CD4-positive, alpha-beta T cell treated with Interleukin-6 at 100 ng/mL for 8 hours (primary cell): ENCODE results near the gene ADGRE2.
"Not testable (repeated sequence)": the region's sequence is repeated elsewhere in the genome, so short reads cannot be mapped to it uniquely, and the experiment has no call there.

Experiments
- DNase-seq: peaks from one replicate; pipeline ENCODE4 v3.0.0-alpha.2; 2020; ENCODE audit warnings: mixed read lengths, low spot score

The ADGRE2 gene

DNA sequence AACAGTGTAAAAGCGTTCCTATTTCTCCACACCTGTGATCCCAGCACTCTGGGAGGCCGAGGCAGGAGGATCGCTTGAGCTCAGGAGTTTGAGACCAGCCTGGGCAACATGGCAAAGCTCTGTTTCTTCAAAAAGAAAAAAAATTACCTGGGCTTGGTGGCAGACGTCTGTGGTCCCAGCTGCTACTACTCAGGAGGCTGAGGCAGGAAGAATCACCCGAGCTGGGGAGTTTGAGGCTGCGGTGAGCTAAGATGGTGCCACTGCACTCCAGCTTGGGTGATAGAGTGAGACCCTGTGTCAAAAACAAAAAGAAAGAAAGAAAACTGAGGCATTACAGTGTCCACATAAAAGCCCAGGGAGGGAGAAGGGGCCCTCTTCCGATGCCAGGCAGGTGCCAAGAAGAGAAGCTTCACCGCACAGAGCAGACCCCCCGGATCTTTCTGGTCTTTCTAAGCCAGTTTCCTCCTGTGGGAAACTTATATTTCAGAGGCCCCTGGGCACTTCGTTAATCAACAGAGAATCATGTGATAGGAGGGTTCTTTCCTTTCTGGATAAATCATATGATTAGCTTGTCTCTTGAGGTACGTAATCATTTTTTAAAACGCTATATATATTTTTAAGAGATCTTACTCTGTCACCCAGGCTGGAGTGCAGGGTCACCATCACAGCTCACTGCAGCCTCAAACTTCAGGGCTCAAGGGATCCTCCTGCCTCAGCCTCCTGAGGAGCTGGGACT, at the start of gene ADGRE2:
Gene ADGRE2, minus strand, starts transcription at position 451 of the 736 bp plus-strand sequence. CDS start 1,804 bp downstream, outside the sequence.
- not testable (repeated sequence) for DNase-seq

- DNase-seq = no peak
These were observed 47.6 kb upstream of the ADGRE2 start for GRCh38 chr19:14826006-14826405.

- no peak for DNase-seq
These were observed 43.6 kb upstream of the ADGRE2 start for GRCh38 chr19:14821937-14822336.

- DNase-seq = no peak
These were observed 40.2 kb upstream of the ADGRE2 start for GRCh38 chr19:14818588-14818987.

DNA sequence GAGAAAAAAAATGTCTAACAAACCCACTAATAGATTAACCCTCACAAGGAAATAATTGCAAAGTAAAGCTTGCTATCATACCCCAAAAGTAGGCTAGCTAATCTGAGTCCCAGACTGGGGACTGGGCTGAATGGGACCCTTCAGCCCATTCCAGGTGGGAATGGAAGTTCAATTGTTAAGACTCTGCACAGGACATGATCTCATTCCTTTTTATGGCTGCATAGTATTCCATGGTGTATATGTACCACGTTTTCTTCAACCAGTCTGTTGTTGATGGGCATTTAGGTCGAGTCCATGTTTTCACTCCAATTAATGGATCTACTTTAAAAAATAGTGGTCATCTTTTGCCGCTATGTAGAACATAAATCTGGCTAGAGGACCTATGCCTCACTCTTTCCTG, 38.7 kb upstream of the ADGRE2 start:
- DNase-seq = no peak

- no peak for DNase-seq
These were observed 36.8 kb upstream of the ADGRE2 start for GRCh38 chr19:14814982-14815652.

- DNase-seq = no peak
These were observed 31.1 kb upstream of the ADGRE2 start for GRCh38 chr19:14809272-14810057.

- no peak for DNase-seq
These were observed 26.4 kb upstream of the ADGRE2 start for GRCh38 chr19:14804765-14805164.

DNA sequence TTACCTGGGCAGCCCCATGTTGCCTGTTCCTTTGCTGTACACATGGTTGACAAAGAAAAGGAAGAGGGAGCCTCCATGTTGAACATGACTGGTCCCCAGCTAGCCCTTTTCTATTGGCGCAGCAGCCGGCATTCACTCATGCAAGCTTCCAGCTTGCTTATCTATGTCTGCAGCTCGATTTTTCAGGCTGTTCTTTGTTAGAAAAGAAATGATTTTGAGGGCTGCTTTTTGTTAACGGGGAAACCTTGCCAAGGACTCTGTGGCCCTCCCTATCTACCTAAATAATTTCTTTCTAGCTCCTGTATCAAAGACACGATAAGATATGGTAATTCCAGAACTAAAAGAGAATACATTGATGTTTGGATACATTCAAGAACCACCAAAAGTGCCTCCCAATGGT, 20.4 kb upstream of the ADGRE2 start:
- no peak for DNase-seq

GRCh38 chr19:14796021-14796420, 17.7 kb upstream of the ADGRE2 start:
- DNase-seq = no peak

GRCh38 chr19:14795078-14795721, 16.8 kb upstream of the ADGRE2 start:
- no peak for DNase-seq

DNA sequence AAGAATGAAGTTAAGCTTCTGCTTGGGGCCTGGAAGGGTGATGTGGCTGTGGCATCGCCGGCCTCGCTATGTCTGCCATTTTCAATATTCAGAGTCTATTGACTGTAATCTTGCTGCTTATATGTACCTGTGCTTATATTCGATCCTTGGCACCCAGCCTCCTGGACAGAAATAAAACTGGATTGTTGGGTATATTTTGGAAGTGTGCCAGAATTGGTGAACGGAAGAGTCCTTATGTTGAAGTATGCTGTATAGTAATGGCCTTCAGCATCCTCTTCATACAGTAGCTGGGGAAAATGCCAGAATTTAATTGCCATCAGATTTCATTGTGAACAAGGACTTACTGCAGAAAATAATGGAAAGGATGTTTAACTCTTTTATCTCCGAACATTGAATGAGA, 13.9 kb upstream of the ADGRE2 start:
- DNase-seq = not testable (repeated sequence)

- no peak for DNase-seq
These were observed 8.1 kb upstream of the ADGRE2 start for GRCh38 chr19:14786421-14786851.

DNA sequence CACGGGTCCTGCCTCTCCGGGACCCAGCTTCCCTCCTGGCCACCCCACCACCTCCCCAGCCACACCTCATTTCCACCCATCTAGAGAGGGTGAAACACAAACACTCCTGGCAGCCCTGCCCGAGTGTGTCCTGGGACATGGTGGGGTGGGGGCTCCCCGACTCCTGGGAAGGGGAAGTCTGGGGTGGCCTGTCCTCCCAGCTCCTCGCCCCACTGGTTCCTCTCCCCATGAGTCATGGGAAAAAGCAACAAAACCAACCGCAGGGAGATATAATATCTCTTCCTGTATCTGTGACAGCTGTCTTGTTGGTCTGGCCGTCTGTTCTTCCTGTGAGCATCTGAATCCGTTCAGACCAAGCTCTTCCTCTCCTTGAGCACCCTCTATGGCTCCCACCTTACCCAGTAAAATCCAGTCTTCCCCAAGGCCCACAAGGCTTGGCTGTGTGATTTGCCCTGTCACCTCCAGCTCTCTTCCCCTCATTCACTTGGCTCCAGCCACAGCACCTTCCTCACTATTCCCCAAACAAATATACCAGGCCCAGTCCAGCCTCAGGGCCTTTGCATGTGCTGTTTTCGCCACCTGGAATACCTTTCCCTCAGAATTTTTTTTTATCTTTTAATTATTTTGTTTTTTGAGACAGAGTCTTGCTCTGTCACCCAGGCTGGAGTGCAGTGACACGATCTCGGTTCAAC, 6.9 kb upstream of the ADGRE2 start:
- DNase-seq = not testable (repeated sequence)

DNA sequence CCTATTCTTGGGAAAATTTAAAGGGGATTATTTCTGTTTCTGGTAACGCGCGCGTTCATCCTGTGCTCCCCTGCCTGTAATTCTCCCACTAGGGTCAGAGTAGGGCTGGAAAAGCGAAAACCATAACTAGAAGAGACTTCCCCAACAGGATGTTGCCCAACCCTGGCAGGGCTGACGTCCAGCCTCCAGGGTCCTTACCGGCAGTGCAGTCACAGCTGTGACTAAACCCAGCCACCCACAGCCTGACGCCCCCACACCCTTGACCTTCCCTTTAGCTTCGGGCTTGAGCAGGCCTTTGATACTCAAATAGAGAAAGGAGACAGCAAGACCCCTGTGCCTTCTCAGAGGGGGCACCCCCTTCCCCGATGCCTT, 6.4 kb upstream of the ADGRE2 start:
- DNase-seq = not testable (repeated sequence)

DNA sequence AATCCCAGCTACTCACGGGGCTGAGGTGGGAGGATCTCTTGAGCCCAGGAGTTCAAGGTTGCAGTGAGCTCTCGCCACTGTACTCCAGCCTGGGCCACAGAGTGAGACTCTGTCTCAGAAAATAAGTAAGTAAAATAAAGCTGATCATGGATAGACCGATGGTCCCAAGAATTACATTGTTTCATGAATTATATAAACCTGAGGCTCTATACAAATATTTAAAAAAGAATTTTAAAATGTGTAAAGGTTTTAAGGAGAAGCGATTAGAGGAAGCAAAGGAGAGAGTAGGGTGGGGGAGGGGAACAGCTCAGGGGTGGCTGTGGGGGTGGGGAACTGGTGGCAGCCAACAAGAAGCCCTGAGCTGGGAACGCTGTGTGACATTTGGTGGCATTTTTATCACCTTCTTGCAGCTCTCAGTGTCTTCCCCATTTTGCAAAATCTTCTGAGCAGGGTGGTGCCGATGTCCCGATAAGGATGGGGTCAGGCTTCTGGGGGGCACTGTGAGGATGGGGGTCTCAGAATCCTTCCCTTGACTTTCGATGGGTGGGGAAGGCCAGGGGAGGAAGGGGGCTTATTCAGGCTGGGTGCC, 5.1 kb upstream of the ADGRE2 start:
- DNase-seq = not testable (repeated sequence)

- DNase-seq = no peak
These were observed 4.5 kb upstream of the ADGRE2 start for GRCh38 chr19:14782626-14783409.

- DNase-seq = not testable (repeated sequence)
These were observed 3.6 kb upstream of the ADGRE2 start for GRCh38 chr19:14781713-14782536.

DNA sequence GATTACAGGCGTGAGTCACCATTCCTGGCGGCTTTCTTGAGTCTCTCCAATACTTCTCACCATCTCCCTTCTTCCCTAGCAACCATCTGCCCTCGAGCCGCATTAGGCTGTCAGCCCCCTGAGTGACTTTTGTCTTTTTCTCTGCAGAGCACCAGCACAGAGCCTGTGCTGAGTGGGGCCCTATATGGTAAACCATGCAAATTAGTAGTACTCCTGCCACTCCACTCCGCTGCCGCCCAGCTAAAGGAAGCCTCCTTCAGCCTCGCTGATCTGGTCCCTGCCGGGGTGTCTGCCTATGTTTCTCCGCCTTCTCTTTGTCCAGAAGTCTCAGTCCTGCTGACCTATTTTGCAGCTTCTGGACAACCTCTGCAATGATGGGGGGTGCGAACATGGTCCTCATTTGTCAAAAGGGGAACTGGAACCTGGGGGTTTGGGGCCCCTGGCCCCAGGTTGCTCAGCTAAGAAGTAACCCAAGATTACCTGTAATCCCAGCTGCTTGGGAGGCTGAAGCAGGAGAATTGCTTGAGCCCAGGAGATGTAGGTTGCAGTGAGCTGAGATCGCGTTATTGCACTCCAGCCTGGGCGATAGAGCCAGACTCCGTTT, 2.4 kb upstream of the ADGRE2 start:
- DNase-seq = not testable (repeated sequence)
